Measurements from ENCODE around the gene RASGRP4.
"Not testable (repeated sequence)": the region's sequence is repeated elsewhere in the genome, so short reads cannot be mapped to it uniquely, and the experiment has no call there.

Gene RASGRP4

GRCh38 chr19:38425810-38426466, at the start of gene RASGRP4:
Gene RASGRP4, minus strand, starts transcription at chr19:38426219. Its CDS starts 128 bp downstream, at chr19:38426091.
- H3K27ac ChIP-seq, result no peak within 1 kb of the TSS
- no peak for DNase-seq
- no peak for TF ChIP-seq CTCF (IDR thresholded peaks at IDR 0.05; ENCODE audit: low read depth, low read length, missing control alignments)
- peaks cover 2% of the 10 kb centered on the region for H3K27me3 ChIP-seq (replicated peaks)
- H3K36me3 ChIP-seq (replicated peaks), result no peaks in the 10 kb centered on the region
- no peak within 1 kb of the TSS for H3K4me3 ChIP-seq (ENCODE audit: low read depth, low read length)
- in situ Hi-C loops (cut with HindIII; ENCODE audit: low pct_ligation_motif_present, low sequenced_read_pairs), result no loop called here

- H3K36me3 ChIP-seq (replicated peaks), result no peaks in the 10 kb centered on the region
- in situ Hi-C loops (cut with HindIII; ENCODE audit: low pct_ligation_motif_present, low sequenced_read_pairs), result no loop called here
- no peak overlapping the region for H3K4me3 ChIP-seq (ENCODE audit: low read depth, low read length)
- DNase-seq, result no peak
- H3K27me3 ChIP-seq (replicated peaks), result no peaks in the 10 kb centered on the region
- H3K27ac ChIP-seq, result no peak overlapping the region
- no peak for TF ChIP-seq CTCF (IDR thresholded peaks at IDR 0.05; ENCODE audit: low read depth, low read length, missing control alignments)
Observed at GRCh38 chr19:38475176-38475575, 49.2 kb upstream of the RASGRP4 start.

- Histone ChIP-seq H3K4me3 (ENCODE audit: low read depth, low read length) (no peak overlapping the region), H3K27me3 (replicated peaks) (no peaks in the 10 kb centered on the region), H3K36me3 (replicated peaks) (no peaks in the 10 kb centered on the region), H3K27ac (no peak overlapping the region)
- in situ Hi-C loops (cut with HindIII; ENCODE audit: low pct_ligation_motif_present, low sequenced_read_pairs), result no loop called here
- TF ChIP-seq CTCF (IDR thresholded peaks at IDR 0.05; ENCODE audit: low read depth, low read length, missing control alignments), result no peak
- no peak for DNase-seq
Observed at GRCh38 chr19:38473201-38473600, 47.2 kb upstream of the RASGRP4 start.

- H3K27ac ChIP-seq; H3K4me3 ChIP-seq (ENCODE audit: low read depth, low read length); DNase-seq; H3K36me3 ChIP-seq (replicated peaks); H3K27me3 ChIP-seq (replicated peaks); in situ Hi-C loops (cut with HindIII; ENCODE audit: low pct_ligation_motif_present, low sequenced_read_pairs): not testable (repeated sequence)
Observed at GRCh38 chr19:38472725-38473124, 46.7 kb upstream of the RASGRP4 start.

GRCh38 chr19:38470788-38471480, 44.9 kb upstream of the RASGRP4 start:
- Histone ChIP-seq H3K27me3 (replicated peaks) (no peaks in the 10 kb centered on the region), H3K36me3 (replicated peaks) (no peaks in the 10 kb centered on the region), H3K4me3 (ENCODE audit: low read depth, low read length) (no peak overlapping the region), H3K27ac (no peak overlapping the region)
- DNase-seq, result no peak
- in situ Hi-C loops (cut with HindIII; ENCODE audit: low pct_ligation_motif_present, low sequenced_read_pairs), result no loop called here
- no peak for TF ChIP-seq CTCF (IDR thresholded peaks at IDR 0.05; ENCODE audit: low read depth, low read length, missing control alignments)

- H3K27me3 ChIP-seq (replicated peaks), result no peaks in the 10 kb centered on the region
- H3K27ac ChIP-seq, result no peak overlapping the region
- DNase-seq, result no peak
- H3K36me3 ChIP-seq (replicated peaks), result no peaks in the 10 kb centered on the region
- in situ Hi-C loops (cut with HindIII; ENCODE audit: low pct_ligation_motif_present, low sequenced_read_pairs), result no loop called here
- no peak for TF ChIP-seq CTCF (IDR thresholded peaks at IDR 0.05; ENCODE audit: low read depth, low read length, missing control alignments)
- H3K4me3 ChIP-seq (ENCODE audit: low read depth, low read length), result no peak overlapping the region
Observed at GRCh38 chr19:38469151-38469550, 43.1 kb upstream of the RASGRP4 start.

Data from brain microvascular endothelial cell (primary cell).